ENCODE measurements around the gene TCF7L2.

GRCh38 chr10:113076949-113077348 lies 126.9 kb downstream of the TCF7L2 start:
- TF ChIP-seq POLR2A (IDR thresholded peaks at IDR 0.05; ENCODE audit: low read depth, low read length), result no peak
- no peak for TF ChIP-seq POLR2AphosphoS5 (IDR thresholded peaks at IDR 0.05; ENCODE audit: low read depth, low read length)
- TF ChIP-seq TAF1 (IDR thresholded peaks at IDR 0.05; ENCODE audit: borderline replicate concordance, low read depth, low read length), result no peak

Measured in GM12892 (cell line).